ENCODE results near the gene DGKB.

DGKB gene

DNA sequence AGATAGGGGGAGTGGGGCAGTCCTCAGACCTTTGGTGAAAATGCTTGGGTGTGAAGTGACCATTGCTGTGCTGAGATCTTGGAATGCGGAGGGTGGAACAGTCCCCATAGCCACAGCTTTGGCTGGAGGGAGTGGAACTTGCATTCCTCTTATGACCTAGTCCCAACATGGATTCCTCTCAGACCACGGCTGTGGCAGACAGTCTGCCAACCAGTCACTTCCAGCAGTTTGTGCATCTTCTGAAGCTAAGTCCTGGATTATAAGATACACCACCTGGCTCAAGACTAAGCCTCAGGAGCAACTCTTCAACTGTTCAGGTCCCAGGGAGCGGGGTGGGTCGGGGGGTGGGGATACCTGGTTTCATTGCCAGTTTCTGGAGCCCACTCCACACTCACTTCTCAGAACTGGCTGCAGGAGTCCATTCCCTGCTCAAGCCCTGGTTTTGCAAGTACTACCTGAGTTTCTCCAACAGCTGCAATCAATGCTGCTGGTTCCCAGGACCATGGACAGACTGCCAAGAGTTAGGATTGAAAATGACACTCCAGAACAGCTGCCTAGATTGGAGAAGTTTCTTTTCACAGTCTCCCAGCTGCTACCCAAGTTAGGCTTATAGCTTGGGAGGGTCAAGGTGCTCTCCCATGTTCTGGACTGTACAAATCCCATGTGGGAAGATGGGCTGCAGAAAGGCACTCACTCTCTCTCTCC, 29.1 kb upstream of the DGKB start:
- TF ChIP-seq, protein P1, sequence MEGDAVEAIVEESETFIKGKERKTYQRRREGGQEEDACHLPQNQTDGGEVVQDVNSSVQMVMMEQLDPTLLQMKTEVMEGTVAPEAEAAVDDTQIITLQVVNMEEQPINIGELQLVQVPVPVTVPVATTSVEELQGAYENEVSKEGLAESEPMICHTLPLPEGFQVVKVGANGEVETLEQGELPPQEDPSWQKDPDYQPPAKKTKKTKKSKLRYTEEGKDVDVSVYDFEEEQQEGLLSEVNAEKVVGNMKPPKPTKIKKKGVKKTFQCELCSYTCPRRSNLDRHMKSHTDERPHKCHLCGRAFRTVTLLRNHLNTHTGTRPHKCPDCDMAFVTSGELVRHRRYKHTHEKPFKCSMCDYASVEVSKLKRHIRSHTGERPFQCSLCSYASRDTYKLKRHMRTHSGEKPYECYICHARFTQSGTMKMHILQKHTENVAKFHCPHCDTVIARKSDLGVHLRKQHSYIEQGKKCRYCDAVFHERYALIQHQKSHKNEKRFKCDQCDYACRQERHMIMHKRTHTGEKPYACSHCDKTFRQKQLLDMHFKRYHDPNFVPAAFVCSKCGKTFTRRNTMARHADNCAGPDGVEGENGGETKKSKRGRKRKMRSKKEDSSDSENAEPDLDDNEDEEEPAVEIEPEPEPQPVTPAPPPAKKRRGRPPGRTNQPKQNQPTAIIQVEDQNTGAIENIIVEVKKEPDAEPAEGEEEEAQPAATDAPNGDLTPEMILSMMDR (IDR thresholded peaks at IDR 0.05; ENCODE audit: low read depth, low read length, missing control alignments) = no peak
- H3K4me3 ChIP-seq (replicated peaks; ENCODE audit: low read depth, low read length) = no peak overlapping the region
- no peak for DNase-seq (ENCODE audit: extremely low read depth, low read depth)

GRCh38 chr7:14924398-14924797, 21.8 kb upstream of the DGKB start:
- no peak for DNase-seq (ENCODE audit: extremely low read depth, low read depth)
- TF ChIP-seq, protein P1 (IDR thresholded peaks at IDR 0.05; ENCODE audit: low read depth, low read length, missing control alignments) = no peak
- H3K4me3 ChIP-seq (replicated peaks; ENCODE audit: low read depth, low read length) = no peak overlapping the region

GRCh38 chr7:14911077-14911476, 8.5 kb upstream of the DGKB start:
- TF ChIP-seq, protein P1 (IDR thresholded peaks at IDR 0.05; ENCODE audit: low read depth, low read length, missing control alignments) = no peak
- no peak overlapping the region for H3K4me3 ChIP-seq (replicated peaks; ENCODE audit: low read depth, low read length)
- no peak for DNase-seq (ENCODE audit: extremely low read depth, low read depth)

GRCh38 chr7:14908697-14909096, 6.1 kb upstream of the DGKB start:
- TF ChIP-seq, protein P1 (IDR thresholded peaks at IDR 0.05; ENCODE audit: low read depth, low read length, missing control alignments) = no peak
- no peak for DNase-seq (ENCODE audit: extremely low read depth, low read depth)
- H3K4me3 ChIP-seq (replicated peaks; ENCODE audit: low read depth, low read length) = no peak overlapping the region

GRCh38 chr7:14905764-14906163, 3.2 kb upstream of the DGKB start:
- no peak overlapping the region for H3K4me3 ChIP-seq (replicated peaks; ENCODE audit: low read depth, low read length)
- TF ChIP-seq, protein P1 (IDR thresholded peaks at IDR 0.05; ENCODE audit: low read depth, low read length, missing control alignments) = no peak
- DNase-seq (ENCODE audit: extremely low read depth, low read depth) = no peak

GRCh38 chr7:14900051-14900450, 2.5 kb downstream of the DGKB start:
- DNase-seq (ENCODE audit: extremely low read depth, low read depth) = no peak
- no peak overlapping the region for H3K4me3 ChIP-seq (replicated peaks; ENCODE audit: low read depth, low read length)
- TF ChIP-seq, protein P1 (IDR thresholded peaks at IDR 0.05; ENCODE audit: low read depth, low read length, missing control alignments) = no peak

DNA sequence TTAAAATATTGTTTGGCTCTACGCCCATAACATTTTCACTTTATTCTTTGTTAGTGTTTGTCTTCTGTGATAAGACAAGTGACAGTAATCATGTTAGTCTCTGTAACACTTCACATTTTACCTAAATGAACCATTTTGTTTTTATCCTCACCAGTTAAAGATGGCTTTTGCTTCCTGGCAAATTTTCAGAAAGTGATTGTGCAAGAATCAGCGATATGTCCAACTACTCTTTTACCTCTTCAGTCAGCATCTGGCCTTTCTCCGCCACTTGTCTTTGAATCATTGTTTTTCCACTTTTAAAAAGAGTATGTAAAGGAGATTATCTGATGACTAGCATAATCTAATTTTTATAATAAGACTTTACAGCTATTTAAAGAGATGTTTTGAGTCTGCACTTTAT, 3.5 kb downstream of the DGKB start:
- H3K4me3 ChIP-seq (replicated peaks; ENCODE audit: low read depth, low read length) = no peak overlapping the region
- TF ChIP-seq, protein P1 (IDR thresholded peaks at IDR 0.05; ENCODE audit: low read depth, low read length, missing control alignments) = no peak
- no peak for DNase-seq (ENCODE audit: extremely low read depth, low read depth)
